GM18909 (cell line): ENCODE results near the gene MBD6.
"Not testable (repeated sequence)": the region's sequence is repeated elsewhere in the genome, so short reads cannot be mapped to it uniquely, and the experiment has no call there.

Experiments
- ATAC-seq: cut with Tn5 transposase; IDR thresholded peaks from one replicate; pipeline ENCODE4 v1.9.1; 2021; ENCODE audit warnings: mild to moderate bottlenecking; ENCODE audit not compliant: unreplicated experiment, poor library complexity

Gene MBD6

DNA sequence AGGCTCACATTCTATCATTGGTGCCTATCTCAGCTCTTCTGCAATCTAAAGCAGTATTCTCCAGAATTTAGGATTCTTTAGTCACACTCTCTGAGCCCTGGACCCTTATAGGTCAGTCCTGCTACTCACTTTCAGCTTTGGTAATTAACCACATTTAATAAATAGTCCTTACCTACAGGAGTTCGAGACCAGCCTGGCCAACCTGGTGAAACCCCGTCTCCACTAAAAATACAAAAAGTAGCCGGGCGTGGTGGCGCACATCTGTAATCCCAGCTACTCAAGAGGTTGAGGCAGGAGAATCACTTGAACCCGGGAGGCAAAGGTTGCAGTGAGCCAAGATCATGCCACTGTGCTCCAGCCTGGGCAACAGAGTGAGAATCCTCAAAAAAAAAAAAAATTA, 8.9 kb upstream of the MBD6 start:
- ATAC-seq, result not testable (repeated sequence)

DNA sequence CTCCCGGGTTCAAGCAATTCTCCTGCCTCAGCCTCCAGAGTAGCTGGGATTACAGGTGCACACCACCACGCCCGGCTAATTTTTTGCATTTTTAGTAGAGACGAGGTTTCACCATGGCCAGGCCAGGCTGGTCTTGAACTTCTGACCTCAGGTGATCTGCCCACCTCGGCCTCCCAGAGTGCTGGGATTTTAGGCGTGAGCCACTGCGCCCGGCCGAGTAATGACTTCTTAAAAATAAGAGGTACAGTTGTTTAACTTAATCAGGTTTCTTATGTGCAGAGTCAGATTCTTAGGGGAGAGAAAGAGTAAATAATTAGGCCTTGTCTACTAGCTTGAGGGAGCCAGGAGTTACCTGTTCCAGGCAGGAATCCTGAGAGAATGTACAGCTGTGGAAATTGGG, 8.4 kb upstream of the MBD6 start:
- ATAC-seq, result not testable (repeated sequence)

DNA sequence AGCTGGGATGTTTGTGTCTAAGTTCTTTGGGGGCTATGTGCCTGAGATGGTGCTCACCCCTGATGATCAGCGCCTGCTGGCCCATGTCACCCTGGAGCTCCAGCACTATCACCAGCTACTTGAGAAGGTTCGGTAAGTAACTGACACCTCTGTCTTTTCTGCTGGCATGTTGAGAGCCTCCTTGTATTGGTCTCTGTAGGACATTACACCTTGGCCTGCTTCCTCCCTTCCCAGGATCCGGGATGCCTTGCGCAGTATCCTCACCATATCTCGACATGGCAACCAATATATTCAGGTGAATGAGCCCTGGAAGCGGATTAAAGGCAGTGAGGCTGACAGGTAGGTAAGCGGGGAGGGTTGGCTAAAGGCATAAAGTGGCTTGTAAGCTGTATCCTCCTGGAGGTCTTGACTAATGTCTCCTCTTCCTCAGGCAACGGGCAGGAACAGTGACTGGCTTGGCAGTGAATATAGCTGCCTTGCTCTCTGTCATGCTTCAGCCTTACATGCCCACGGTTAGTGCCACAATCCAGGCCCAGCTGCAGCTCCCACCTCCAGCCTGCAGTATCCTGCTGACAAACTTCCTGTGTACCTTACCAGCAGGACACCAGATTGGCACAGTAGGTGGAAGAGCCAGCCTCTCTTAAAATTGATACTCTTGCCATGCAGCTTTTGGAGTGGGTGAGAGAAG, 7.8 kb upstream of the MBD6 start:
- no peak for ATAC-seq

DNA sequence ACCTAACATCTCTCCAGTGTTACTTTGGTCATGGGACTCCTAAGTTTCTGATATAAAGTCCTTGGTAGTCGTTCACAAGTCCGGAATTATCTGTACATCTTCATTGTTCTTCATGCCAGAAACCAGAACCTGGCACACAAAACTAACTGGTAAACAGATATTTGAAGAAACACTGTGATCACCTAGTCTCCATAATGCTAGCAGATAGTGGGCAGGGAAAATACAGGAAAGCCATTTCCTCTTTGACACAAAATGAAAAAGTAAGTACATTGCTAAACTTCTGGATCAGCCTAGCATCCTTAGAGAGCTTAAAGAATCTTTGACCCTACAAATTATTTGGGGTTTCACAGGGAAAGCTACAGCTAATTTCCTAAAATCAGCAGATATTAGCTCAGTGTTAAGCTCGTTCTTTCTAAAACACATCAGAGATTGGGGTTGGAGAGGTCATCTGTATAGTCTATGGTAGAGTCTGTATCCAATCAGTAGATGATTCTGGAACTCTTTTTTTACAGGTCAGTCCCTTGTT, 7.2 kb upstream of the MBD6 start:
- ATAC-seq, result no peak

DNA sequence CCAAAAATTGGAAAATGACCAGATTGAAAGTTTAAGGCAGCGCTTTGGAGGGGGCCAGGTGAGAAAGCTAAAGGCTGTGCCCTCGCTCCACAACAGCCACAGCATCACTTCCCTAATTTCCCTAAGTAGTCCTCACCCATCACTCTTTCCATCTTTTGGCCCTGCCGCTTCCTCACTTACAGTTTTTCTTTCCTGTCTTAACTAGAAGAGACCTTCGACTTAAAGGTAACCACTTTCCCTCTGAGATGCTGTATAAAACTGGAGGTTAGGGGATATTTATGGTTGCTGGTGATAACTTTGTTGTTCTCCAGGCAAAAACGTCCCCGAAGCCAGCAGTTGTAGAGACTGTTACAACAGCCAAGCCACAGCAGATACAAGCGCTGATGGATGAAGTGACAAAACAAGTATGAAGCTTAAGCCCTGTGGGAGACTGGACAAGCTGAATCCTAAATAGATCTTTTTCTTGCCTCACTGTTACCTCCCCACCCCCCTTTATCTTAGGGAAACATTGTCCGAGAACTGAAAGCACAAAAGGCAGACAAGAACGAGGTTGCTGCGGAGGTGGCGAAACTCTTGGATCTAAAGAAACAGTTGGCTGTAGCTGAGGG, 6.6 kb upstream of the MBD6 start:
- ATAC-seq, result no peak

DNA sequence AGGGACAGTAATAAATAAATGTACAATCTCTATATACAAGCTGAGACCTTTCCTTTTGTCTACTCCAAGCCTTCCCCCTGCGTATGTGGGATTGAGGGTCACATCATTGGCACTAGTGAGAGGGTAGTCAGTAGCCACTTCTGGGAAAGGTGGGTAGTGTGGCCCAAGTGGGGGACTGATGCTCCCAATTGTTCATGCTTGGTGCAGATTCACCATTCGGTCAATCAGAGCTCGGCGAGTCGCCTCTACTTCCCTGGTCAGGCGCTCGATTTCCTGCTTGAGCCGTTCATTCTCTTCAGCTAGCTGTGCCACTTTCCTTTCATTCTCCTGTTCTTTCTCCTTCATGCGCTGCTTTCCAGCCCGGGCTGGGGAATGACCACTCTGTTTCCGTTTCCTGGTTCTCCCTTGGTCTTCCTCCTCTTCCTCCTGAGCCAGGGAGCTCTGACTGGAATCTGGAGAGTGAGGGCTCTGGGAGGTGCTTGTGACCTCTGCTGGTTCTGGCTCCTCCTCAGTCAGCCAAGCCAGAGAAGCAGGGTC, 5.9 kb upstream of the MBD6 start:
- ATAC-seq, result no peak

DNA sequence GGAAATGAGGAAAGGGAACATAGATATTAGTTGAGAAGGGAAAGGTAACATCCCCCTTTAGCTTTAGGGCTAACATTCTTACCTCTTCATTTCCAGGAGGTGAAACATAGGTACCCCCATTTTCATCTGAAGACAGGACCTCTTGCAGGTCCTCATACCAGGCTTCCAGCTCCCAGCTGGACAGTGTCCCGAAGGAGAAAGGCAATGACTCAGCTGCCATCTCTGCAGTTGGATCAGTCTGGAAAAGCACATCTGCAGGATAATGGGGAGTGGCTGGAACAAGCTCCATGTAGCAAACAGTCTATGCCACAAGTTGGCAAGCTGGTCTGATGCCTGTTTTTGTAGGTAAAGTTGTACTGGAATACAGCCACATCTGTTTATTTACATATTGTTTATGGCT, 5.4 kb upstream of the MBD6 start:
- no peak for ATAC-seq

DNA sequence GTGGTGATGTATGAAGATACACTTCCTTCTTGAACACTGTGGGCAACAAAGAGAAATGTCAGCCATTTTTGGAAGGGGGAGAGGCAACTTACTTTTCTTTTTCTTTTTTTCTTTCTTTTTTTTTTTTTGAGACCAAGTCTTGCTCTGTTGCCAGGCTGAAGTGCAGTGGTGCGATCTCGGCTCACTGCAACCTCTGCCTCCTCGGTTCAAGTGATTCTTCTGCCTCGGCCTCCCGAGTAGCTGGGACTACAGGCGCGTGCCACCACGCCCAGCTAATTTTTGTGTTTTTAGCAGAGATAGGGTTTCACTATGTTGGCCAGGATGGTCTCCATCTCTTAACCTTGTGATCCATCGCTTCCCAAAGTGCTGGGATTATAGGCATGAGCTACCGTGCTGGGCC, 4.9 kb upstream of the MBD6 start:
- ATAC-seq, result not testable (repeated sequence)

DNA sequence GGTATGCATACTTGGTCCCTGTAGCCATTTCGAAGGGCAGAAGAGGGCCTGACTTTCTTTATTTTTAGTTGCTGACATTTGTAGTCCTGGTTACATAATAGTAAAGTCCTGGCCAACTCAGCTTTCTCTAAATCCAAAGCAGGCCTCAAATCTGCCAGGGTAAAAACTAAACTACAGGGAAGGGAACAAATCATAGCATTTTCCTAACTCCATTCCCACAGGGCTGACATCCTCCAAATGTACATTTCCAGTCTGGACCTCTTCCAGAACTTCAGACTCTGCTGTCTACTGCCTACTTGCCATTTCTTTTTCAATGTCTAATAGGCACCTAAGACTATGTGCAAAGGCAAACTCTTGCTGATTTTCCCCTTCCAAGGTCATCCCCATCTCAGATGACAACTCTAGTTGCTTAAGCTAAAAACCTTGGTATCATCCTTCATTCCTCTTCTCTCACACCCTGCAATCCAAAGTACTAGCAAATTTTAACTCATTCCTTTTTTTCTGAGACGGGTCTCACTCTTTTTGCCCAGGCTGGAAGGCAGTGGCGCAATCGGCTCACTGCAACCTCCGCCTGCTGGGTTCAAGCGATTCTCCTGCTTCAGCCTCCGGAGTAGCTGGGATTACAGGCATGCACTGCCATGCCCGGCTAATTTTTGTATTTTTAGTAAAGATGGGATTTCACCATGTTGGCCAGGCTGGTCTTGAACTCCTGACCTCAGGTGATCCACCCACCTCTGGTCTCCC, 4.3 kb upstream of the MBD6 start:
- ATAC-seq, result no peak

DNA sequence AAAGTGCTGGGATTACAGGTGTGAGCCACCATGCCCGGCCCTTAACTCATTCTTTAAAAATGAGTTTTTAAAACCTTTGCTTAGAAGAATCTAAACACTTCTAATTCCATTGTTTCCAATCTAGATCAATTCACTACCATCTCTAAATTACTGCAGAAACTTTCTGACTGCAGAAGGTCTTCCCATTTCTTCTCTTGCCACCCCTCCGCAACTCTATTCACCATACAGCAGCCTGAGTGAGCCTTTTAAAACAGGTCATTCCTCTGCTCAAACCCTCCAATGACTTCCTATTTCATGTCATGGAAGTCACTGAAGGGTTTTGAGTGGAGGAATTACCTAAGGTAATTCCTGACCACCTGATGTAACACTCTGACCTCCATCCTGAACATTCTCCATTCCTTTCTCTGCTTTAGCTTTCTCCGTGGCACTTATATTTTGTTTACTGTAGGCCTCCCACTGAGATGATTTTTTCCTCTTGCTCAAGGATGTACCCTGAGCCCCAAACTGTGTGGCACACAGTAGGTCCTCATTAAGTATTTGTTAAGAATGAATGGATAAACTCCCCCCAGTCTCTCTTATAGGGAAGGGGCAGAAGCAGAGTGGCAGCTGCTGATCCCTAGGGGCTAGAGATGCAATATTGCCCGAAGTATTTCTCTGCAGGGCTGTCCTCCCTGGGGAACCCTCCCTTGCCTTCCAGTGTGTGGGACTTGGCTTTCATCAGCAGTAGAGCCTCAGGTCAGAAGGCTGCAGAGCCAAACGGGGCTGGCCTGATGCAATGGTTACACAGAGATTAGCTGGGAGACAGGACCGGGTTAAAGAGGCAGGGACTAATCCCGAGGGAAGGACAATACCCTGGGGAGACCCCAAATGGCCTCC, 3.5 kb upstream of the MBD6 start:
- no peak for ATAC-seq

DNA sequence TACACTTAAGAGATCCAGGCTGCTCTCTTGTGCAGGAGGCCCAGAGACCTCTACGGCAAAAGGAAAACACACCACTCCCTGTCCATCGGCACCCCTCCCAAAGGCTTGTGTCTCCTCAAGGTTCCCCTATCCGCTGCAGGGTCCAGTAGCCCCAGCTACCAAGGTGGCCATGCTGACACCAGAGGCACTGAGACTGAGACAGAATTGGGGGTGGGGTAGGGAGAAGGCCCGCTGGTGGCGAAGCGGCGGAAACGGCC, 2.9 kb upstream of the MBD6 start:
- ATAC-seq, result peak; percentile 6

DNA sequence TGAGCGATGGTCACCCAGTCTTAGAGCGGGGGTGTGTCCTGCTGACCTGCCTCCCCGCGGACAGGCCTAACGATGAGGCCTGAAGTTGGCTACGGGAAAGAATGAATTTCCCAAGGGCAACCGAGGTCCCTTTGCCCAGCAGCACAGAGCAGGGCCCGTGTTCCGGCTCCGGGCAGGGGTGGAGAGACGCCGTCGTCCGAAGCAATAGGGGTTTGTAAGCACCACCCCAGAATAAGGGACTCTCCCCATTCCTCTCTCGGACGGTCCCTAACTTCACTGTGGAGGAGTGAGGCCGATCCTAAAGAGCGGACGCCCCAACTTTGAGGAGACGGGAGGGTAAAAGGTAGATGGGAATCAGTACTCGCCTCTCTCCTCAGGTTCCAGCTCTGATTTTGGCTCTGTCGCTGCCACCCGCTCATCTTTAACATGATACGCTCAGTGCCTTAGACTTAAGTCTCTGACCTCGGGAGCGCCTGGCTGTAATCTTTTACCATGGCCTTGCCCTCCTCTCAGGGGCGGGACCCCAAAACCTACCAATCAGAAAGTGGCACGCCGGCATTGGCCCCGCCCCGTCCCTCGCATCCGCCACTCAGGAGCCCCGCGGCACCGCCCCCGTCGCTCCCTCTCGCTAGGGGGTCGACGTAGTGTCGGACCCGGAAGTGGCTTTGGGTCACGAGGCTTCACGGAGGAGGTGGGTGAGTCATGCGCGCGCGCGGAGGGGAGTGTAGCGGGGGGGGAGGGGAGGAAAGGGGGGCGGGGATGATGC, 2.4 kb upstream of the MBD6 start, which contains the start of gene DDIT3:
Gene DDIT3 (minus strand): TSS at position 462 of the 766 bp plus-strand sequence. CDS start 3,108 bp downstream, outside the sequence.
- ATAC-seq, result peak; percentile 75

DNA sequence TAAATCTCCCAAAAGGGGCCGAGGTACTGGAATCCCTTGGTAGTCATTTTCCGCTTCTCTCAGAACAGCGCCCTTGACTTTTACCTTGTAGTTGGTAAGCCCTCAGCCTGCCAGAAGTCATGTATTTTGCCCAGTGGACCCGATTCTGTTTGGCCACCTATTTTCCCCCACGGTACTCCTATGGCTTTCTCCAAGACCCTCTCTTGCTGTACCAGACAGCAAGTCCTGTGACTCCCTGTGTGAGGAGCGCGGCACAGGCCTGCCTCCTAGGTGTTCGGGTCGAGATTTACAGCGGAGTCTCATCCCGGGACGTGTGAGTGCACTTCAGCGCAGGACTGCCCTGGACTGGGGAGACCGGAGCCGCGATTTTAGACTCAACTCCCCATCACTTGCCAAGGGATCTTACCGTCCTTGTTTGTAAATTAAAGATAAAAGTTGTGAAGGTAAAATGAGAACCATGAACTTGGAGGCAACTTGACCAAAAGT, 1.1 kb upstream of the MBD6 start:
- ATAC-seq, result no peak

DNA sequence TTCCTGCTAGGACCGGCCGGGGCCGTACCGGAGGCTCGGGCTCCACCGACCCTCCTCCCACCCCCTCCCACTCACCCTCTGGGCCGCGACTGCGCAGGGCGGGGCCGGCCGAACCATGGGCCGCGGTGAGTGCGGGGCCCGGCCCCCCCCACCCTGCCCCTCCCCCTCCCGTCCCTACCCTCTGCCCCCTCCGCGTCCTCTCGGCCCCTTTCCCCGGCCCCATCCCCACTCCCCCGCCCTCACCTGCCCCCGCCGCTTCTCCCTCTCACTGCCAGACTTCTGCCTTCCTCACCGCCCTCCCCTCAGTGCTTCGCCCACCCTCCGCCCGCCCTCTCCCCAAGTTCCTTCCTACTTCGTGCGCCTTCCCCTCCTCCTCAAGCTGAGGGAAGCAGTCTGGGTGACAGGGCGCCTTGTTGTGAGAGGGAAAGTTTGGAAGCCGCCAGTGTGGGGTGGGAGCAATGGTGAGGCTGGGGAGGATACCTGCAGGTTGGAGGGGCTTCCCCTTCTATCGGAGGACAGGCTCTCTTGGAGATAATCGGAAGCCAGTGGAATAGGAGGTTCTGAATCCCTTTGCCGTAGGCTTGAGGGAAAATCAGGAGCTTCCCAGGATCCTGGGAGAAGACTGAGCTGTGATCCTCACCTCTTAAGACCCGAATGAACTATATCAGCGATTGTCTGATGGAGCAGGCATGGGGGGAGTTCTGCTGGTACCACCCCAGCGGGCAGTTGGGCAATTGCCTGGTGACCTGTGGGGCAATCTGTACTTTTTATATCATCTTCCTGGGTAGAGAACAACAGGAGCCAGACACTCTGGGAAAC, 472 bp downstream of the MBD6 start:
- no peak for ATAC-seq

DNA sequence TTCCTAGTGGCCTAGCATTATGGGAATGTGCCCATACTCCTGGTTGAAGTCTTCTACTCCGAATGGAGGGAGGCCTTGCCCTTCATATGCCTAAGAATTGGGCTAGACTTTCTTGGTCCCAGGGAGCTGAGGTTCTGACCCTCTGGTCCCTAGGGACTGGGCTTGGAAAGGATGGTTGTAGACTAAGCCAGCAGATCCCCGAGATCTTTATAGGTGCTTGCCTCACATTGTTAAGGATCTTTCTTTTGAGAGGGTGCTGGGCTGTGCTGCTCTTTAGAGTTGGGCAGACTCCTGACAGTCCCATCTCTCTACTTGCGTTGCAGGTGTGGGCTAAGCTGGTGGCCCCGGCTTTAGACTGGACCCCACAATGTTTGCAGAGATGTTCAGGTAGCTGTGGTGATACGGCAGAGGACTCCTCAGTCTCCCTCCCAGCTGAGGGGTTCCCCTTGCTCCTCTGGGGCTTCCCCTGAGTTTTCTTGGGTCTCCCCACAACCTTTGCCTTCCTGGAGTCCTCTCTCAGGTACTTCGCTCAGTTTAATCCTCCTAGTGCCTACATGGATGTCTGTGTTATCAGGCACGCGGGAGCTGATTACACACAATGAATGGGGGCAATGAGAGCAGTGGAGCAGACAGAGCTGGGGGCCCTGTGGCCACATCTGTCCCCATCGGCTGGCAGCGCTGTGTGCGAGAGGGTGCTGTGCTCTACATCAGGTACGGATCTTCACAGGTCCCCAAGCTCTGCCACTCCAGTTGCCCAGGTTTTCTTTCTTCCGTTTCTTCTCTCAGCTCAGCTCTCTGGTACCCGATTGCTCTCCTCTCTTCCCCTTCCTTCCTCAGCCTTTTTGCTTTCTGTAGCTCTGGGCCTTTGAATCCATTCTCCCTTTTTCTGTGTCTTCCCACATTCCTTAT, 1.3 kb downstream of the MBD6 start:
- ATAC-seq, result no peak

DNA sequence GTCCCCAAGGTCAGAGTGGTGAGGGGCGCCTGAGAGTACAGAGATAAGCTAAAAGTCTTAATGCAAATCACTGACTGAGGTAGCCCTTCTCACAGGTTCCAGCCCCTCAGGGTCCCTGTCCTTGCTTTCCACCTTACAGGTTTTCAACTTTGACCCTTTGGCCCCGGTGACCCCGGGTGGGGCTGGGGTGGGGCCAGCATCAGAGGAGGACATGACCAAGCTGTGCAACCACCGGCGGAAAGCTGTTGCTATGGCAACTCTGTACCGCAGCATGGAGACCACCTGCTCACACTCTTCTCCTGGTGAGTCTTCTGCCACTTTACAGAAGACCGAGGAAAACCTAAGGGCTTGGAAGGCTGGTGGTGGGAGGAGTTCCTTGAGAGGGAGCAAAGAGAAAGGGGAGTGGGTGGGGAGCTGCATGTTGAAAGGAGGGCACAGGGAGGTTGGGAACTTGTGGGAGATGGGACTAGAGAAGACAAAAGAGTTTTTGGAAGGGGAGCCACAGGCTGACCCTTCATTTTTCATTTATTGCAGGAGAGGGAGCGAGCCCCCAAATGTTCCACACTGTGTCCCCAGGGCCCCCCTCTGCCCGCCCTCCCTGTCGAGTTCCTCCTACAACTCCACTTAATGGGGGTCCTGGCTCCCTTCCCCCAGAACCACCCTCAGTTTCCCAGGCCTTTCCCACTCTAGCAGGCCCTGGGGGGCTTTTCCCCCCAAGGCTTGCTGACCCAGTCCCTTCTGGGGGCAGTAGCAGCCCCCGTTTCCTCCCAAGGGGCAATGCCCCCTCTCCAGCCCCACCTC, 2.4 kb downstream of the MBD6 start:
- no peak for ATAC-seq
